OCI-LY3 (cell line): Measurements from ENCODE around the gene GSN.

Source experiments
- H2AFZ ChIP-seq: fragments of 200-600, 300-600 bp; shearing (Covaris generic); 2 replicates; pipeline ENCODE4 v1.6.0; 2014; ENCODE audit warnings: antibody characterized with exemption, low read depth, low read length
- H3K27ac ChIP-seq: fragments of 200-600, 300-600 bp; sonication (generic); 2 replicates; pipeline ENCODE4 v1.5.1; 2014; ENCODE audit warnings: mild to moderate bottlenecking, low read length, moderate library complexity, mixed read lengths
- H3K27me3 ChIP-seq: fragments of 200-600, 300-600 bp; sonication (generic); 2 replicates; pipeline ENCODE4 v1.6.1; 2014; ENCODE audit warnings: low read depth, low read length, mixed read lengths
- H3K36me3 ChIP-seq: fragments of 200-600, 300-600 bp; sonication (generic); replicated peaks from 2 replicates; pipeline ENCODE3; 2014; ENCODE audit warnings: low read depth, low read length, mixed read lengths
- H3K4me1 ChIP-seq: fragments of 300-600, 200-600 bp; sonication (generic); 2 replicates; pipeline ENCODE4 v1.6.1; 2014; ENCODE audit warnings: low read length, mixed read lengths
- H3K4me2 ChIP-seq: fragments of 200-600, 300-600 bp; sonication (generic); 2 replicates; pipeline ENCODE4 v1.6.1; 2014; ENCODE audit warnings: low read length, mixed read lengths
- H3K4me3 ChIP-seq: fragments of 300-600, 200-600 bp; sonication (generic); 2 replicates; pipeline ENCODE4 v1.5.1; 2014; ENCODE audit warnings: antibody characterized with exemption, mild to moderate bottlenecking, low read length, moderate library complexity
- H3K79me2 ChIP-seq: fragments of 300-600, 200-600 bp; shearing (Covaris generic); 2 replicates; pipeline ENCODE4 v1.6.1; 2014; ENCODE audit warnings: mild to moderate bottlenecking, low read length, mixed read lengths
- H3K9ac ChIP-seq: fragments of 300-600, 200-600 bp; shearing (Covaris generic); 2 replicates; pipeline ENCODE4 v1.6.0; 2014; ENCODE audit warnings: mild to moderate bottlenecking, low read length, moderate library complexity
- H3K9me3 ChIP-seq: fragments of 200-600, 300-600 bp; shearing (Covaris generic); 2 replicates; pipeline ENCODE4 v1.6.1; 2014; ENCODE audit warnings: low read length, mixed read lengths; ENCODE audit not compliant: insufficient read depth
- H4K20me1 ChIP-seq: fragments of 200-600, 300-600 bp; sonication (generic); 2 replicates; pipeline ENCODE4 v1.6.1; 2016; ENCODE audit warnings: low read length, mixed read lengths; ENCODE audit not compliant: insufficient read depth
- CTCF ChIP-seq: fragments of 200-600, 300-600 bp; sonication (generic); IDR thresholded peaks from 2 replicates; pipeline ENCODE4 v1.5.1; 2014; ENCODE audit warnings: antibody characterized with exemption, low read length, low read depth
- EZH2phosphoT487 ChIP-seq: fragments of 200-600 bp; shearing (Covaris generic); IDR thresholded peaks from 2 replicates; pipeline ENCODE4 v1.6.1; 2018; ENCODE audit warnings: antibody characterized with exemption, mixed run types, low read depth

The GSN gene

GRCh38 chr9:121242959-121243346, 25.0 kb upstream of the GSN start:
- Histone ChIP-seq H3K9ac (no peak overlapping the region), H3K79me2 (no peaks in the 10 kb centered on the region), H3K4me1 (no peaks in the 10 kb centered on the region), H3K27ac (no peak overlapping the region), H2AFZ (no peak overlapping the region), H3K27me3 (no peaks in the 10 kb centered on the region), H3K9me3 (no peaks in the 10 kb centered on the region; the same call in 1 of the 2 replicates), H4K20me1 (no peaks in the 10 kb centered on the region), H3K4me2 (no peak overlapping the region), H3K36me3 (no peaks in the 10 kb centered on the region), H3K4me3 (no peak overlapping the region)
- TF ChIP-seq CTCF, result no peak
- no peak for TF ChIP-seq EZH2phosphoT487

- H3K27me3 ChIP-seq, result no peaks in the 10 kb centered on the region
These were observed 21.0 kb upstream of the GSN start for GRCh38 chr9:121246821-121247561.

GRCh38 chr9:121249563-121249962, 18.4 kb upstream of the GSN start:
- Histone ChIP-seq H3K4me1 (peaks cover 21% of the 10 kb centered on the region), H4K20me1 (no peaks in the 10 kb centered on the region), H3K79me2 (no peaks in the 10 kb centered on the region), H3K27ac (no peak overlapping the region), H3K9me3 (no peaks in the 10 kb centered on the region), H3K4me3 (no peak overlapping the region), H3K36me3 (no peaks in the 10 kb centered on the region), H3K9ac (no peak overlapping the region), H3K4me2 (no peak overlapping the region), H3K27me3 (no peaks in the 10 kb centered on the region), H2AFZ (no peak overlapping the region)
- TF ChIP-seq EZH2phosphoT487 (no peak), CTCF (no peak)

More at GRCh38 chr9:121246821-121247561, 21.0 kb upstream of the GSN start:
- H3K27ac ChIP-seq, result no peak overlapping the region
- H3K4me2 ChIP-seq, result no peak overlapping the region
- H2AFZ ChIP-seq, result no peak overlapping the region
- no peak overlapping the region for H3K9ac ChIP-seq
- H3K4me1 ChIP-seq, result peaks cover 7% of the 10 kb centered on the region
- H3K4me3 ChIP-seq, result no peak overlapping the region
- no peak for TF ChIP-seq CTCF
- no peak for TF ChIP-seq EZH2phosphoT487
- no peaks in the 10 kb centered on the region for H4K20me1 ChIP-seq
- no peaks in the 10 kb centered on the region for H3K79me2 ChIP-seq
- no peaks in the 10 kb centered on the region for H3K36me3 ChIP-seq
- H3K9me3 ChIP-seq, result no peaks in the 10 kb centered on the region; the same call in 1 of the 2 replicates

- no peak overlapping the region for H3K4me3 ChIP-seq
- H3K4me1 ChIP-seq, result peaks cover 24% of the 10 kb centered on the region
- no peak overlapping the region for H3K27ac ChIP-seq
These were observed 15.7 kb upstream of the GSN start for GRCh38 chr9:121252104-121252851.

More at GRCh38 chr9:121252104-121252851, 15.7 kb upstream of the GSN start:
- Histone ChIP-seq H3K9me3 (no peaks in the 10 kb centered on the region), H2AFZ (no peak overlapping the region), H3K9ac (no peak overlapping the region), H3K36me3 (no peaks in the 10 kb centered on the region), H3K4me2 (no peak overlapping the region), H3K79me2 (no peaks in the 10 kb centered on the region), H3K27me3 (no peaks in the 10 kb centered on the region), H4K20me1 (no peaks in the 10 kb centered on the region)
- no peak for TF ChIP-seq EZH2phosphoT487
- TF ChIP-seq CTCF, result no peak
